ENCODE data around the gene EPHA7.

The EPHA7 gene

DNA sequence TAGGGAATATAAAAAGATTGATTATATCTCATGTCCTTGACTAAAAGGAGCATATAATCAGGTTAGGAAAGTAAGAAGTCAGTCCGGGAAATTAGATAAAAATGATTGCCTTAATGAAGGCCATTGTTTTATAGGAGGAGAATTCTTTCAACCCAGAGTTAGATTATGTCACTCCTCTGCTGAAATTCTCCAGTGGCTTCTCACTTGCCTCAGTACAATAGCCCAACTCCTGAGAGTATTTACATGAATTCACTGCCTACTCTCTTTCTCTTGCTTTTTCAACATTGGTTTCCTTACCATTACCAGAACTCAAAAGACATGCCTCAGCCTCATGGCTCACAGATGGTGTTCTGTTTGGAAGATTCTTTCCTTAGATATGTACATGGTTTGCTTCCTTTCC, 114.9 kb downstream of the EPHA7 start:
- no peak for TF ChIP-seq POLR2AphosphoS5 (IDR thresholded peaks at IDR 0.05; ENCODE audit: low read depth)
- no peak for TF ChIP-seq SPI1 (IDR thresholded peaks at IDR 0.05; ENCODE audit: borderline replicate concordance, low read depth)
- TF ChIP-seq GABPA (IDR thresholded peaks at IDR 0.05; ENCODE audit: low read depth) = no peak
- TF ChIP-seq, protein P1, sequence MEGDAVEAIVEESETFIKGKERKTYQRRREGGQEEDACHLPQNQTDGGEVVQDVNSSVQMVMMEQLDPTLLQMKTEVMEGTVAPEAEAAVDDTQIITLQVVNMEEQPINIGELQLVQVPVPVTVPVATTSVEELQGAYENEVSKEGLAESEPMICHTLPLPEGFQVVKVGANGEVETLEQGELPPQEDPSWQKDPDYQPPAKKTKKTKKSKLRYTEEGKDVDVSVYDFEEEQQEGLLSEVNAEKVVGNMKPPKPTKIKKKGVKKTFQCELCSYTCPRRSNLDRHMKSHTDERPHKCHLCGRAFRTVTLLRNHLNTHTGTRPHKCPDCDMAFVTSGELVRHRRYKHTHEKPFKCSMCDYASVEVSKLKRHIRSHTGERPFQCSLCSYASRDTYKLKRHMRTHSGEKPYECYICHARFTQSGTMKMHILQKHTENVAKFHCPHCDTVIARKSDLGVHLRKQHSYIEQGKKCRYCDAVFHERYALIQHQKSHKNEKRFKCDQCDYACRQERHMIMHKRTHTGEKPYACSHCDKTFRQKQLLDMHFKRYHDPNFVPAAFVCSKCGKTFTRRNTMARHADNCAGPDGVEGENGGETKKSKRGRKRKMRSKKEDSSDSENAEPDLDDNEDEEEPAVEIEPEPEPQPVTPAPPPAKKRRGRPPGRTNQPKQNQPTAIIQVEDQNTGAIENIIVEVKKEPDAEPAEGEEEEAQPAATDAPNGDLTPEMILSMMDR (IDR thresholded peaks at IDR 0.05; ENCODE audit: insufficient read depth, low read length) = no peak
- TF ChIP-seq, protein P2, sequence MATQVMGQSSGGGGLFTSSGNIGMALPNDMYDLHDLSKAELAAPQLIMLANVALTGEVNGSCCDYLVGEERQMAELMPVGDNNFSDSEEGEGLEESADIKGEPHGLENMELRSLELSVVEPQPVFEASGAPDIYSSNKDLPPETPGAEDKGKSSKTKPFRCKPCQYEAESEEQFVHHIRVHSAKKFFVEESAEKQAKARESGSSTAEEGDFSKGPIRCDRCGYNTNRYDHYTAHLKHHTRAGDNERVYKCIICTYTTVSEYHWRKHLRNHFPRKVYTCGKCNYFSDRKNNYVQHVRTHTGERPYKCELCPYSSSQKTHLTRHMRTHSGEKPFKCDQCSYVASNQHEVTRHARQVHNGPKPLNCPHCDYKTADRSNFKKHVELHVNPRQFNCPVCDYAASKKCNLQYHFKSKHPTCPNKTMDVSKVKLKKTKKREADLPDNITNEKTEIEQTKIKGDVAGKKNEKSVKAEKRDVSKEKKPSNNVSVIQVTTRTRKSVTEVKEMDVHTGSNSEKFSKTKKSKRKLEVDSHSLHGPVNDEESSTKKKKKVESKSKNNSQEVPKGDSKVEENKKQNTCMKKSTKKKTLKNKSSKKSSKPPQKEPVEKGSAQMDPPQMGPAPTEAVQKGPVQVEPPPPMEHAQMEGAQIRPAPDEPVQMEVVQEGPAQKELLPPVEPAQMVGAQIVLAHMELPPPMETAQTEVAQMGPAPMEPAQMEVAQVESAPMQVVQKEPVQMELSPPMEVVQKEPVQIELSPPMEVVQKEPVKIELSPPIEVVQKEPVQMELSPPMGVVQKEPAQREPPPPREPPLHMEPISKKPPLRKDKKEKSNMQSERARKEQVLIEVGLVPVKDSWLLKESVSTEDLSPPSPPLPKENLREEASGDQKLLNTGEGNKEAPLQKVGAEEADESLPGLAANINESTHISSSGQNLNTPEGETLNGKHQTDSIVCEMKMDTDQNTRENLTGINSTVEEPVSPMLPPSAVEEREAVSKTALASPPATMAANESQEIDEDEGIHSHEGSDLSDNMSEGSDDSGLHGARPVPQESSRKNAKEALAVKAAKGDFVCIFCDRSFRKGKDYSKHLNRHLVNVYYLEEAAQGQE (IDR thresholded peaks at IDR 0.05; ENCODE audit: insufficient replicate concordance, low read depth) = no peak
- Histone ChIP-seq H3K4me3 (replicated peaks; ENCODE audit: insufficient read depth, low read length) (no peak overlapping the region), H3K27ac (replicated peaks) (no peak overlapping the region), H3K27me3 (ENCODE audit: insufficient read depth, poor library complexity, severe bottlenecking) (no peaks in the 10 kb centered on the region)
- DNase-seq (ENCODE audit: low read depth in 1 of 2, low spot score in 1 of 2) = no peak

DNA sequence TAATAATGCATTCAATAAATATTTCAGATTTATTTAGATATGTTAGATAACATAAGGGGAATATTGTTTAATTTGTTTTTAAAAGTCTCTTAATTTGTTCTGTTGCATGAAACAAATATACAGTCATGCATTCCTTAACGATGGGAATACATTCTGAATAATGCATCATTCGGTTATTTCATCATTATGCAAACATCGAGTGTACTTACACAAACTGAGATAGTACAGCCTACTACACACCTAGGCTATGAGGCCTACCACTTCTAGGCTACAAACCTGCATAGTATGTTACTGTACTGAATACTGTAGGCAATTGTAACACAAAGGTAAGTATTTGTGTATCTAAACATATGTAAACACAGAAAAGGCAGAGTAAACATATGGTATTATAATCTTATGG, 118.7 kb downstream of the EPHA7 start:
- no peak for DNase-seq (ENCODE audit: low read depth in 1 of 2, low spot score in 1 of 2)
- TF ChIP-seq SPI1 (IDR thresholded peaks at IDR 0.05; ENCODE audit: borderline replicate concordance, low read depth) = no peak
- TF ChIP-seq GABPA (IDR thresholded peaks at IDR 0.05; ENCODE audit: low read depth) = no peak
- TF ChIP-seq, protein P2 (IDR thresholded peaks at IDR 0.05; ENCODE audit: insufficient replicate concordance, low read depth) = no peak
- TF ChIP-seq, protein P1 (IDR thresholded peaks at IDR 0.05; ENCODE audit: insufficient read depth, low read length) = no peak
- no peak for TF ChIP-seq POLR2AphosphoS5 (IDR thresholded peaks at IDR 0.05; ENCODE audit: low read depth)
- Histone ChIP-seq H3K27ac (replicated peaks) (no peak overlapping the region), H3K4me3 (replicated peaks; ENCODE audit: insufficient read depth, low read length) (no peak overlapping the region), H3K27me3 (ENCODE audit: insufficient read depth, poor library complexity, severe bottlenecking) (no peaks in the 10 kb centered on the region)

DNA sequence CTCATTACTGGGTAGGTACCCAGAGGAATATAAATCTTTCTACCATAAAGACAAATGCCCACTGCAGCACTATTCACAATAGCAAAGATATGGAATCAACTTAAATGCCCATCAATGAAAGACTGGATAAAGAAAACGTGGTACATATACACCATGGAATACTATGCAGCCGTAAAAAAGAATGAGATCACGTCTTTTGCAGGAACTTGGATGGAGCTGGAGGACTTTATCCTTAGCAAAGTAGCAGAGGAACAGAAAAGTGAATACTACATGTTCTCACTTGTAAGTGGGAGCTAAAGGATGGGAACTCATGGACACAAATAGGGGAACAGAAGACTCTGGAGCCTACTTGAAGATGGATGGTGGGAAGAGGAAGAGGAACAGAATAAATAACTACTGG, 119.7 kb downstream of the EPHA7 start:
- Histone ChIP-seq H3K27me3 (ENCODE audit: insufficient read depth, poor library complexity, severe bottlenecking) (no peaks in the 10 kb centered on the region), H3K27ac (replicated peaks) (no peak overlapping the region), H3K4me3 (replicated peaks; ENCODE audit: insufficient read depth, low read length) (no peak overlapping the region)
- TF ChIP-seq, protein P1 (IDR thresholded peaks at IDR 0.05; ENCODE audit: insufficient read depth, low read length) = no peak
- no peak for TF ChIP-seq GABPA (IDR thresholded peaks at IDR 0.05; ENCODE audit: low read depth)
- TF ChIP-seq SPI1 (IDR thresholded peaks at IDR 0.05; ENCODE audit: borderline replicate concordance, low read depth) = no peak
- TF ChIP-seq, protein P2 (IDR thresholded peaks at IDR 0.05; ENCODE audit: insufficient replicate concordance, low read depth) = no peak
- TF ChIP-seq POLR2AphosphoS5 (IDR thresholded peaks at IDR 0.05; ENCODE audit: low read depth) = no peak
- DNase-seq (ENCODE audit: low read depth in 1 of 2, low spot score in 1 of 2) = no peak

Measured in HL-60 (cell line).